ENCODE data around the gene ARHGEF4. TPM values are rescaled to one million over a fixed set of nuclear protein-coding genes. Genes with fewer than 3 reads are reported as not detected.

Gene ARHGEF4
- total RNA-seq, 4 donors from 2014 or later, result 23.7 to 51.5 (median 37.1) TPM

GRCh38 chr2:130972410-130972809 lies 135.7 kb downstream of the ARHGEF4 start:
- 88% methylated on average over 1 of the region's 1 CpG for WGBS
- Histone ChIP-seq H3K4me3 (no peak overlapping the region), H3K4me1 (no peaks in the 10 kb centered on the region), H3K36me3 (no peaks in the 10 kb centered on the region), H3K27me3 (peaks cover 0 to 5% (median 0%) of the 10 kb centered on the region in 4 donors), H3K9me3 (no peaks in the 10 kb centered on the region), H3K27ac (replicated peaks in 1 of 4) (no peak overlapping the region)
- peak; percentile 75 for DNase-seq (ENCODE audit: extremely low spot score)
- intact Hi-C loops (cut with DNase I), result no loop called here
- no peak for TF ChIP-seq POLR2AphosphoS5 (IDR thresholded peaks at IDR 0.05)
- no peak for TF ChIP-seq POLR2A (IDR thresholded peaks at IDR 0.05; ENCODE audit: low read depth)
- TF ChIP-seq CTCF (IDR thresholded peaks at IDR 0.05), result no peak
- no peak for TF ChIP-seq EP300 (IDR thresholded peaks at IDR 0.05)

GRCh38 chr2:130975729-130976128 lies 139.0 kb downstream of the ARHGEF4 start:
- TF ChIP-seq EP300 (IDR thresholded peaks at IDR 0.05), result no peak
- TF ChIP-seq POLR2AphosphoS5 (IDR thresholded peaks at IDR 0.05), result no peak
- TF ChIP-seq POLR2A (IDR thresholded peaks at IDR 0.05; ENCODE audit: low read depth), result no peak
- TF ChIP-seq CTCF (IDR thresholded peaks at IDR 0.05), result no peak
- no peaks in the 10 kb centered on the region for H3K27me3 ChIP-seq
- peak; percentile 91 for DNase-seq (ENCODE audit: extremely low spot score)
- 77% methylated on average over 11 of the region's 11 CpGs for WGBS
- no peaks in the 10 kb centered on the region for H3K9me3 ChIP-seq
- H3K27ac ChIP-seq (replicated peaks in 1 of 4), result no peak overlapping the region
- intact Hi-C loops (cut with DNase I), result no loop called here
- no peak overlapping the region for H3K4me3 ChIP-seq
- no peaks in the 10 kb centered on the region for H3K36me3 ChIP-seq
- no peaks in the 10 kb centered on the region for H3K4me1 ChIP-seq

- Histone ChIP-seq H3K4me3 (no peak overlapping the region), H3K4me1 (no peaks in the 10 kb centered on the region), H3K27ac (replicated peaks in 1 of 4) (no peak overlapping the region), H3K9me3 (no peaks in the 10 kb centered on the region), H3K27me3 (no peaks in the 10 kb centered on the region), H3K36me3 (no peaks in the 10 kb centered on the region)
- DNase-seq (ENCODE audit: extremely low spot score), result peak; percentile 62
- intact Hi-C loops (cut with DNase I), result no loop called here
- WGBS, result 95% methylated on average over 10 of the region's 10 CpGs
- no peak for TF ChIP-seq POLR2AphosphoS5 (IDR thresholded peaks at IDR 0.05)
- no peak for TF ChIP-seq CTCF (IDR thresholded peaks at IDR 0.05)
- no peak for TF ChIP-seq POLR2A (IDR thresholded peaks at IDR 0.05; ENCODE audit: low read depth)
- no peak for TF ChIP-seq EP300 (IDR thresholded peaks at IDR 0.05)
Measured at GRCh38 chr2:130976591-130977237, 140.0 kb downstream of the ARHGEF4 start.

- intact Hi-C loops (cut with DNase I), result no loop called here
- no peaks in the 10 kb centered on the region for H3K9me3 ChIP-seq
- no peak overlapping the region for H3K4me3 ChIP-seq
- no peak overlapping the region for H3K27ac ChIP-seq (replicated peaks in 1 of 4)
- H3K27me3 ChIP-seq, result no peaks in the 10 kb centered on the region
- H3K36me3 ChIP-seq, result no peaks in the 10 kb centered on the region
- H3K4me1 ChIP-seq, result no peaks in the 10 kb centered on the region
- TF ChIP-seq POLR2A (IDR thresholded peaks at IDR 0.05; ENCODE audit: low read depth) (no peak), CTCF (IDR thresholded peaks at IDR 0.05) (no peak), EP300 (IDR thresholded peaks at IDR 0.05) (no peak), POLR2AphosphoS5 (IDR thresholded peaks at IDR 0.05) (no peak)
- 88% methylated on average over 5 of the region's 5 CpGs for WGBS
- DNase-seq (ENCODE audit: extremely low spot score), result peak; percentile 47
Measured at GRCh38 chr2:130977461-130978050, 140.8 kb downstream of the ARHGEF4 start.
